Superior temporal gyrus (tissue), 1 donor: ENCODE measurements around the gene MYH11.
"Not testable (repeated sequence)": the region's sequence is repeated elsewhere in the genome, so short reads cannot be mapped to it uniquely, and the experiment has no call there.

Source experiments
- DNase-seq: peaks from one replicate; pipeline ENCODE4 v3.0.0-alpha.2; 2016; ENCODE audit errors: extremely low spot score

MYH11 gene

DNA sequence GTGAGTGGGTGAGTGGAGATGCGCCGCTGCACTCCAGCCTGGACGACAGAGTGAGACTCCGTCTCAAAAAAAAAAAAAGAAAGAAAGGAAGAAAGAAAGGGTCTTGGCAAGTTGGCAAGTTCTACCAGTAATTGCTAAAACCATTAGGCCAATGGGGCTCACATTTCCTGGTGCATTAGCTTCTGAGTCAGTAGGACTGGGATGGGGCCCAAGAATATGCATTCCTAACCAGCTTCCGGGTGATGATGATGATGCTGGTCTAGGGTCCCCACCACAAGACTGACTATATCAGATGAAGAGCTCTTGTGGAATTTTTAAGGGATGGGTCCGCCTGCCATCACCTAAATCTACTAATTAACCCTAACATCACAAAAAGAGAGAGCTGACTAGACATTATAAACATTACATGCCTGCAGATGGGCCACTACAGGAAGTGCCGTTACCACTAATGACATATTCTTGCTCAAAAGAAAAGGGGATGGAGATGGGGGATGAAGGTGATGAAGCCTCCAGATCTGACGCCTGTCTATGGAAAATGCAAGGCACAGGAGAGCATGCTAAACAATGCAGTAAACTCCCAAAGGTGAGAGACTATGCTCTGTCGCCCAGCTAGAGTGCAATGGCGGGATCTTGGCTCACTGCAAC is 13.1 kb downstream of the MYH11 start:
- DNase-seq: no peak

DNA sequence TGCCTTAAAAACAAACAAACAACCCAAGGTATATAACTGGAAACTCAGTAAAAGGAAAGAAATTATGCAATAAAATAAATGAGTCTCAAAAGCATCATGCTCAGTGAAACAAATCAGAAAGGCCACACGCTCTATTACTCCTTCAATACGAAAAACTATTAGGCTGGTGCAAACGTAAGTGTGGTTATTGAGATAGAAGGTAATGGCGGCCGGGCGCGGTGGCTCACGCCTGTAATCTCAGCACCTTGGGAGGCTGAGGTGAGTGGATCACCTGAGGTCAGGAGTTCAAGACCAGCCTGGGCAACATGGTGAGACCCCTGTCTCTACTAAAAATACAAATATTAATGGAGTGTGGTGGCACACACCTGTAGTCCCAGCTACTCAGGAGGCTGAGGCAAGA is 17.6 kb downstream of the MYH11 start:
- not testable (repeated sequence) for DNase-seq

DNA sequence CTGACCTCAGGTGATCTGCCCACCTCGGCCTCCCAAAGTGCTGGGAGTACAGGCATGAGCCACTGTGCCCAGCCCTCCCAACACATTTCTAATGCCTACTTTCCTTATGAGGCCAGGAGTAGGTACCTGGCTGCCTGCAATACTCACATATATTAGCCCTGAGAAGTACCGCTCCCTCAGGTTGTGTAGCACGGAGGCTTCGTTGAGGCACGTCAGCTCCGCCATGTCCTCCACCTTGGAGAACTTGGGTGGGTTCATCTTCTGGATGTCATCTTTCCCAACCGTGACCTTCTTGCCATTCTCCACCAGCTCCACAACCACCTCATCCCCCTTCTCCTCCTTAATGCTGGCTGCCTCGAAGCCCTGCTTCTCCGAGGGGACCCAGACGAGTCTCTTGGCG is 19.1 kb downstream of the MYH11 start:
- DNase-seq: no peak

DNA sequence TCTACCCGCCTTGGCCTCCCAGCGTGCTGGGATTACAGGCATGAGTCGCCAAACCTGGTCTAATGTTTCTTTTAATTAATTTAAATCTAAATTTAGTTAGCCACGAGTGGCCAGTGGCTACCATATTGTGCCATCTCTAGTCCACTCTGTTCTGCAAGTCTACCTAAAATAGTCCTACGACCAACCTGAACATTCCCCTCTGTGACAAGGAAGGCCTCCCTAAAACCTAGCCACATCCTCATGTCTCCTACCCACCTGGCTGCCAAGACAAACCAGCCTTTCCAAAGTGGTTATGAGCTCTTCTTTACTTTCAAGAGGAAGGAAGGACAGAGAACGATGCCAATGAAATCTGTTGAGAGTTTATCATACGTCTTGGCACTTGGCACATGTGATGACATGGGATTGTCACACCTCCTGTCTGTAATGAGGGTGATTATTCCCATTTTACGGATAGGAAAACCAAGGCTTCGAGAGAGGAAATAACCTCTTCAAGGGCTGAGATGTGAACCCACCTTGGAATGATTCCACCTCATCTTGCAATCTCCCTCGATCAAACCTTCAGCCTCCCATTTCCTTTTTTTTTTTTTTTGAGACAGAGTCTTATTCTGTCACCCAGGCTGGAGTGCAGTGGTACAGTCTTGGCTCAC is 19.7 kb downstream of the MYH11 start:
- DNase-seq: no peak

DNA sequence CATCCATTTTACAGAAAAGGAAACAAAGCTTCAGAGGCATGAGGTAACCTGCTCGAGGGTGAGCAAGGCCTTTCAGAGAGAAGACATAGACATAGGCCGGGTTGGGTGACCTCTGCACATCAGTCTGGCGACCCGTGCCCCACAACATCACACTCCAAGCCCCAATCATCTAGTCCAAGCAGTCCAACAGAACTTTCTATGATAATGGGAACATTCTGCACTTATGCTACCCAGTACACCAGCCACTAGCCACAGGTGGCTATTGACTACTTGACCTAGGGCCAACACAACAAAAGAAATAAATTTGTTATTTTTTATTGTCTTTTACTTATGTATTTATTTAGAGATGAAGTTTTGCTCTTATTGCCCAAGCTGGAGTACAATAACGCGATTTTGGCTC is 20.8 kb downstream of the MYH11 start:
- no peak for DNase-seq

DNA sequence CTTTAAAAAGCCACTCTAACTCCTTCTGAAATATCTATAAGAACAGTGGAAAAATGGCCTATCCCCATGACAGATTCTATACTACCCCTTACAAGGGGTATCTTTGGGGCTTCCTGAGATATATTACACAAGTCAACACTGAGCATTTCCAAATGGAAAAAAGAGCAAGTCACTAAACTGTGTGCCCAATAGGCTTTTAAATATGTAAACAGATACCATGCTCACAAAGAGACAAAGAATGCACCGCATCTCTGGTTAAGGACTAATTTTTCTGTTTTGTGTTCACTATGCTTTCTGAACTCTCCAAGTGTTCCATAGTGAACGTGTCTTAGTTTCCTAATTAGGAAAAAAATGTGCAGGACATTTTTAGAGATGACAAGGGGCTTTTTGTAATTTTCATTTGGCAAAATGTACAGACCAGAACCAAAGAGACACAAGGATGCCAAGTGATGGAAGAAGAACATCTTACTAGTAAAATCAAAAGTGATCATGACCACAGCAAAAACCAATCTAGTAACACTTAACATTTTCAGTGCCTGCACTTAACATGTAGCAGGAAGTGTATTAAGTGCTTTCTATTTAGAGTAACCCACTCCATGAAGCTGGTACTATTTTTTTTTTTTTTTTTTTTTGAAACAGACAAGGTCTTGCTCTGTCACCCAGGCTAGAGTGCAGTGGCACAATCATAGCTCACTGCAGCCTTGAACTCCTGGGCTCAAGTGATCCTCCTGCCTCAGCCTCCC is 21.5 kb downstream of the MYH11 start:
- DNase-seq: no peak

DNA sequence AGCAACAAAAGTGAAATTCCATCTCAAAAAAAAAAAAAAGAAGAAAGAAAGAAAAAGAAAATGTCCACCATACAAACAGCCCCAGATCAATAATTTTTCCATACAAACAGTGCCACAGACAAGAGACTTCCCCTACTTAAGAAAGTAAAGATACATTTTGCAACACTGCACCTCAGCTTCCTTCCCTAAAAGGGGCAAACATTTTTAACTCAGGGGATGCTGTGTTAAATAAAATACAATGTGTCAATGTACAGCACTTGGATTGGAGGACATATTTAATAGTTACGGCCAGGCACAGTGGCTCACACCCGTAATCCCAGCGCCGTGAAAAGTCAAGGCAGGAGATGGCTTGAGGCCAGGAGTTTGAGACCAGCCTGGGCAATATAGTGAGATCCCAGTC is 22.3 kb downstream of the MYH11 start:
- DNase-seq: no peak

DNA sequence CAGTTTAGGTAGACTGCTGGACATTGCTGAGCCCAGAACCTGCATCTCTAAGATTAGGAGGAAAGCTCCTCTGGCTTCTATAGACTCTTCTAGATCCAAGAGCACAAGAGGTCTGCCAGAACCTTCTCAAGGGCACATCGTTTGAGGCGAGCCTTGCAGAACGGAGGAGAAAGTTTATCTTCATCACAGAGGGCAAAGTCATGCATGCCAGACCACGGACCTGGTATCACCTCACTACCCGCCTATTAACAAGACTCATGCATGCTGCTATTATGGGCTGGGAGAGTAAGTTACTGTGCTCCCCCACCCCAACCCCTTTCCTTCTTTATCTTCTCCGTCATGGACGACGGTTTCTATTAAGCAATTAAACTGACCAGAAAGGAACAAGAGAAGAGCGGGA is 23.3 kb downstream of the MYH11 start:
- no peak for DNase-seq

DNA sequence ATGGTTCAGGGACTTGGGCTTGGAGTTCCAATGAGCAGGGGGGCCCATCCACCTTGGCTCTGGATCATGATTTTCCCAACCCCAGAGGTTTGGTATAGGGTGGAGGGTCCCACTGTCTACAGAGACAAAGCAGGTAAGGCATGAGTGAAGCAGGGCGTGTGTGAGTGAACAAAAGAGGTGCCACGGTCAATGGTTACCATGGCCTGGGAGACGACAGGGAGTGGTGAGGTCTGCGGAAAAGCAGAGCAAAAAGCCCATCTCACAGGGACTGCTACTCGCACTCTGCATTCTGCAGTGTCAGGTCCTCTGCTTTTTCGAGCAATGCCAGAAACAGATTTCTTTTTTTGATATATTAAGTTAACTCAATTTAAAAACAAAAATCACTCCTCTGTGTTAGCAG is 24.6 kb downstream of the MYH11 start:
- no peak for DNase-seq

DNA sequence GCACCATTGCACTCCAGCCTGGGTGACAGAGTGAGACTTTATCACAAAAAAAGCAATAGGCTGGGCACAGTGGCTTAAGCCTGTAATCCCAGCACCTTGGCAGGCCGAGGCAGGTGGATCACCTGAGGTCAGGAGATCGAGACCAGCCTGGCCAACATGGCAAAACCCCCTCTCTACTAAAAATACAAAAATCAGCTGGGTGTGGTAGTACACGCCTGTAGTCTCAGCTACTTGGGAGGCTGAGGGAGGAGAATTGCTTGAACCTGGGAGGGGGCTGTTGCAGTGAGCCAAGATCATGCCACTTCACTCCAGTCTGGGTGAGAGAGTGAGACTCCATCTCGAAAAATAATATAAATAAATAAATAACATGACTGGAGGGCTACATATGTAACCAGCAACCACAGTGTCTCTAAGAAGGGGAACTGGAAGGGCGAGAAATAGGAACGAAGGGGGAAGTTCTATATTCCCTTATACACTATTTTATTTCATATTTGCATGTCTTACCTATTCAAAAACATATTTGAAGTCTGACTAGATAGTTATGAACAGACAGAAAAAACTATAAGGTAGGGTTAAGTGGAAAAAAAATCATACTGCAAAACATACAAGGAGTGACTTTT is 25.9 kb downstream of the MYH11 start:
- no peak for DNase-seq

DNA sequence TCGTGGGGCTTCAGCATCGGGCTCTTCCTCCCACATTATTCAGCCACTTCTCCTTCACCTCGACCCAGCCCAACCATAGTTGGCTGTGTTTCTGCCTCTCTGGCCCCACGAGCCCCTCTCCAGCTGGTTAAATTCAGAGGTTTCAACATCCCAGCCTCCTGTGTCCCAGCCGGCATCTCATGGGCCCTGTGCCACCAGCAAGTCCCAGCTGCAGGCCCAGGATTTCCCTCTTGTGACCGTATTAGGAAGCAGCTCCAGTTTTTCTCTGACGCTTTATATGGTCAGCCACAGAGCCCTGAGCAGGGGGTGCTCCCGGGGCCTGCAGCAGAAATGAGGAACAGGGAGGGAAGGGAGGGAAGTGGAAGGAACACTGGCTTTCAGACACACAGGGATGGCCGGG is 27.4 kb downstream of the MYH11 start:
- DNase-seq: no peak

DNA sequence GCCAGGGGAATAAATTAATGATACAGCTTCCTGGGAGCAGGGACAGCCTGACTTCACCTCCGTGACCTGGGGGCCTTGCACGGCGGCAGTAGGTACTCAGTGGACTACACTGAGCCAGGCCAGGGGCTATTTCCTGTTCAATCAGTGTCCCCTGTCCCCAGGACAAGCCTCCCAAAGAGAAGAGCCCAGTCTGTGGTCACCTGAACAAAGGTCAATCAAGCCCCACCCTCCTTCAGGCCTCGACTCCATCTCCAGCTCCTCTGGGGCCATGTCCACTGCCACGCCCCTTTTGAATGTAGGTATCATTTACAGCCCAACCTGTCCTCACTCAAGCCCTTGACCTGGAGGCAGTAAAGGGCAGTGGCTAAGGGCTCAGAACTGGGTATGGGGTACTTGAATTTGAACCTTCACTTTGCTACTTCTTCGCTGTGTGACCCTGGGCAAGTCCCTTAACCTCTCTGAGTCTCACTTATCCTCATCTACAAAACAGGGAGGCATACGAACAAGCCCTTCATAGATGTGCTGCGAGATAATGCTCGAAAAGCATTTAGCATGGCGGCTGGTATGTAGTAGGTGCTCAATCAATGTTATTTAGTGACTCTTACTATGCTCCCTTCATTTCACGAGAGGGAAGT is 29.0 kb downstream of the MYH11 start:
- DNase-seq: no peak

DNA sequence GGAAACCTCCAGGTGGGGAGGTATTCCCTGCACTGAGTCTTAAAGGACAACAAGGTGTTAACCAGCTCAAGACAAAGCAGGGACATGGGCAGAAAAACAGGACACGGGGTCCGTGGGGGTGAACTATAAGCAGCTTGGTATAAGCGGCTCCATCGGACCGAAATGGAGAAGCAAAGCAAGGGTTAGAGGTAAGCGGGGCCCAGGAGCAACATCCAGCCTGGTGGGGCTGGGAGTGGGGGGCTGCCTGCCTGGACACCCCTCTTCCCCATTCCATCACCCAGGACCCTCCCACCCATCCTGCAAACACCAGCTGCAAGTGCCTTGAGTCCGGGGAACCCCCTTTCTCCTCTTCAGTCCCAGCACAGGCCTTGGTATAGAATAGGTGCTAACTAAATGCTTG is 29.5 kb downstream of the MYH11 start:
- DNase-seq: no peak

DNA sequence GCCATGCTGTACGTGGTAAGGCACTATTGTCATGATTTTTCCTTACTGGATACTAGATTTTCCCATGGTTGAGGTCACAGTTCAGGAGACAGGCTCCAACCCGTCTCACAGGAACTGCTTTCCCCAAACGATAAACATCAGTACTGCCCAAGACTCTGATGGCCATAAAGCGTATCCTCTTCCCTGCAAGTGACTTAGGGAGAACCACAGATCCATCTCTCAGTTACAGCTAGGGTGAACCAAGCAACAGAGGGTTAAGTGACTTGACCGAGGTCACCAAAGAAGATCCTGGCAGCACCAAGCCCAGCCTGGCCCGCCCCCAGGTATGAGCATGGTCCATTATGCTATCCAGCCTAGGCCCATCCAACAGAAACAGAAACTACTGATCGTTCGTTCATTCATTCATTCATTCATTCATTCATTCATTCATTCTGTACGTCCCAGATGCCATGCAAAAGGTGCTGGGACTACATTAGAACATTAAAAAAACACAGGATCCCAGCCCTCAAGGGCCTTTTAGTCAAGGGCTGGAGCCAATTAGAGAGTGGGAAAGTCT is 31.0 kb downstream of the MYH11 start:
- no peak for DNase-seq

DNA sequence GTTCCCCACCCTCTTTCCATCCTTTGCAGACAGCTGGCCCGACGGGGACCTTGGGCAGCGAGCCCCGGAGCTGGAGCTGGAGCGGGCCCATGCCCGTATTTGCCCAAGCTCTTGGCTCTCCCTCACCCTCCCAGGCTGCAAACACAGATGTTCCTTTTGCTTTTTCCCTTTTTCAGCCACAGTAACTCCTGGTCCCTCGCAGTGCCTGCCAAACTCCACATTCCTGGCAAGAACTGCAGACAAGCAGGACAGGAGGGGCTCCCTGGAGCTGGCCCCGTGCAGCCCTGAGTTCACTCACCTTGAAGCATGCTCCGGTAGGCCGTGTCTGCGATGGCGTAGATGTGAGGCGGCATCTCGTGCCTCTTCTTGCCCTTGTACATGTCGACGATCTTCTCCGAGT is 33.9 kb downstream of the MYH11 start:
- no peak for DNase-seq

DNA sequence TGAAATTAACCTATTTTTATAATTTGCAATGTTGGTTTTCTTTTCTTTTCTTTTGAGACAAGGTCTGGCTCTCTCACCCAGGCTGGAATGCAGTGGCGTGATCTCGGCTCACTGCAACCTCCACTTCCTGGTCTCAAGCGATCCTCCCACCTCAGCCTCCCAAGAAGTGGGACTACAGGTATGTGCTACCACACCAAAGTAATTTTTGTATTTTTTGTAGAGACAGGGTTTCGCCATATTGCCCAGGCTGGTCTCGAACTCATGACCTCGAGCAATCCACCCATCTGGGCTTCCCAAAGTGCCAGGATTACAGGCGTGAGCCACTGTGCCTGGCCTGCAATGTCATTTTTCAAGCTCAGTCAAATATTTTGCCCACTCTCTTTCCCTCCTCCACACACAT is 36.0 kb downstream of the MYH11 start:
- DNase-seq: no peak

DNA sequence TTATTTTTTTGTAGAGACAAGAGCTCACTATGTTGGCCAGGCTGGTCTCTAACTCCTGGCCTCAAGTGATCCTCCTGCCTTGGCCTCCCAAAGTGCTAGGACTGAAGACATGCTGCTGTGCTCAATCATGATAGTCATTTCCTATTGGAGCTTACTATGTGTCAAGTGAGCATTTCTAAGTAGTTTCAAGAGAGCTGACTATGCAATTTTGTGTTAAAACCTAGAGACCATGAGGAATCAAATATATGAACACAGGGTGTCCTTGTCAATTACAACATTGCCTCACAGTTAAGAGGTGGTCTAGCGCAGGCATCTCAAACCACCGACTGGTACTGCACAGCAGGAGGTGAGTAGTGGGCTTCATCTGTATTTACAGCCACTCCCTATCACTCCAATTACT is 37.8 kb downstream of the MYH11 start:
- DNase-seq: no peak

DNA sequence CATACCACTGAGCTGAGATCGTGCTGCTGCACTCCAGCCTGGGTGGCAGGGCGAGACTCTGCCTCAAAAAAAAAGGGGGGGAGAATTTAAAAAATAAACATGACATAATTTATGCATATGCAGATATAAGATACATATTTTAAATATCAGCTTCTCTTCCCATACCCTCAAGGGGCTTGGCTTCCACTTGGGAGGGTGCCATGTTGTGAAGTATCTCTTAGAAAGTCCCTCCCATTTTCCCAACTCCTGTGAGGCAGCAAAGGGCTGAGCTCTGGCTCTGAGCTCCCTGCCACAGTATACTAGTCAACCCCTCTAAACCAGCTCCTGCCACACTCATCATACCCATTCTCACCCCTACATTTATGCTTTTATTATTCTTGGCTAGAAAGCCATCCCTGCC is 39.4 kb downstream of the MYH11 start:
- no peak for DNase-seq

DNA sequence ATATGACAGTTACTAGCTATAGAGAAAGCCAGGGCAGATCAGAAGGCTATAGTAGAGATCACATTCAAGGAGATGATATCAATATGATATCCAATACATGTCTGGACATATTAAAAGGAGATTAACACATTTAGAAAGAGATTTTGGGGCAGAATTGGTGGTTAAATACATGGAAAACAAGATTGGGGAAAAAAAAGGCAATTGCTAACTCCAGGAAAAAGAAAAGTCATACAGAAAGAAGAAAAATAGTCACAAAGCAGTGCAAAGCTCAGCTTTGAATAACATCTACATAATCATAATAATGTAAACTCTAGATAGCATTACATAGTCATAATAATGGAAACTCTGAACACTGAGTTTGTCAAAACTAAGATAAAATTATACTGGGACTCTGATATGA is 40.6 kb downstream of the MYH11 start:
- DNase-seq: no peak

DNA sequence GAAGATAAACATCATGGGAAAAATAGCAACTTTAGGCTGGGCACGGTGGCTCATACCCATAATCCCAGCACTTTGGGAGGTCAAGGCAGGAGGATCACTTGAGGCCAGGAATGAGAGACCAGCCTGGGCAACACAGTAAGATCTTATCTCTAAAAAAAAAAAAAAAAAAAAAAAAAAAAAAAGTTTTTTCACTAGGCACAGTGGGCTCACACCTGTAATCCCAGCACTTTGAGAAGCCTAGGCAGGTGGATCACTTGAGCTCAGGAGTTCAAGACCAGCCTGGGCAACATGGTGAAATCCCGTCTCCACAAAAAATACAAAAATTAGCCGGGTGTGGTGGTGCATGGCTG is 44.5 kb downstream of the MYH11 start:
- not testable (repeated sequence) for DNase-seq

DNA sequence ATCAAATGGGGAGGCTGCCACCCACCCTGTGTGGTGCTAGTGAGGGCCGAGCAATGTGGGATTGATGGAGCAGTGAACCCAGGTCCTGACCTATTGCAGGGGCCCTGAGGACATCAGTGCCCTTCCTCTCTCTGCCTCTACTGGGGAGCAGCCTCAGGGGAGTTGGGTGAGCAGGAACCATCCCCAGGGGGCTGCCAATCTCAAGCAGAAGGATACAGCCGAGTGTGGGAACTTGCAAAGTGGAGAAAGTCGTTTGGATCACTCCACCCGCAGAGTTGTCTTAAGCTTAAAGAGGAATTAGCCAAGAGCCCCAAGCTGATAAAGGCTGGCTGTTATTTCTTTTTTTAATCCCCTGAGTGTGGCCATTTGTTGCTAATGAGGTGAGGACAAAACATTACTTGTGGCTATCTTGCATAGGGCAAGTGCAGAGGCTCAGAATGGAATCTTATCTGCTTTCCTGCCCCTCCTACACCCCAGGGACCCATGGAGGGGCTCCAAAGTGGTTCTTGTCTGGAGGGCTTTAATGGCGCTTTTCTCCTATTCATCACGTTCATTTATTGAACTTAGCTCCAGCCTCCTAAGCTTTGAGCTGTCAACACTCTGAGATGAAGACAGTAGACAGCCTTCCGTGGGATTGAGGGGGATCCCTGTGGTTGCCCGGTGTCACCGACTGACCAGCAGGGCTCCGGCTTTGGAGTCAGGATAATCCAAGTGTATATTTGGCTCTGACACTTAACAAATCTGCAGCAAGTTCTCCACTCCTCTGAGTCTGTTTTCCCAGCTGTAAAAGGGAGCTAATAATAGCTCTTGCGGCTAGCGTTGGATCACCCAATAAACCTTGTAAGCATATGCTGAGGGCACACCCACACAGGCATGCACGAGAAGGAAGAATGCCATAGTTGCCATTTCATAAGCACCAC is 45.1 kb downstream of the MYH11 start:
- DNase-seq: no peak
